GM18526 (cell line): ENCODE results near the gene MCRIP1.

Experiments used
- POLR2A ChIP-seq: IDR thresholded peaks from 3 replicates; pipeline ENCODE4 v1.6.1; 2011; ENCODE audit not compliant: insufficient read length; ENCODE audit errors: extremely low read depth

MCRIP1 gene

DNA sequence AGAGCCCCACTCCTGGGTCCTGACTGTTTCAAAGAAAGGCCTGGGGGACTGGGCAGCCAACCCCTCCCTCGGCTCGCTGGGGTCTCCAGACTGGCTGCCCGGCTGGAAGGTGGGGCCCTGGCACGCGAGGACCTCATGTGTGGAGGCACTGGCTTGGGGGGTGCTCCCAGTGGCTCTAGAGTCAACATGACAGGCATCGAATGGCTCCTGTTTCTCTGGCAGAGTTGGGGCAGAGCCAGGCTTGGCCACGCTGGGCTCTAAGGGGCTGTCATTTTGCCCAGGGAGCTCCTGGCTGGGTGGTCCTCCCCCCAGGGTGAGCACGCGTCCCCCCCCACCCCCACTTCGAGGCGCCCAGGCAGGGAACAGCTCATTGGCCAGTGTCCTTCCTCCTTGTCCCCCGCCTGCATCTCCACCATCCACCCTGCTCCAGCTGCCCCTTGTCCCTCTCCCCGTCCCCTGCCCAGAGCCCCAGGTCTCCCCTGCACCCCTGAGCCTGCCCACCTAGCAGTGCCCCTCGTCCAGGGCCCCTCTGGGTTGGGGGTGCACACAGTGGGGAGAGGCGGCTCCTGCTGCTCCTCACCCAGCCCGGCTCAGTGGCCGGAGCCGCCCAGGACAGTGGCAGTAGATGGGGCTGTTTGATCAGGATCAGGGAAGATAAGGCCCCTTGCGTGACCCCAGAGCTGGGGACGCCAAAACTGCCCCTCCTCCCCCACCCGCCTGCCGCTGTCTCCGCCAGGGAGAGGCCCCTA is 26.5 kb downstream of the MCRIP1 start:
- TF ChIP-seq POLR2A, result no peak

DNA sequence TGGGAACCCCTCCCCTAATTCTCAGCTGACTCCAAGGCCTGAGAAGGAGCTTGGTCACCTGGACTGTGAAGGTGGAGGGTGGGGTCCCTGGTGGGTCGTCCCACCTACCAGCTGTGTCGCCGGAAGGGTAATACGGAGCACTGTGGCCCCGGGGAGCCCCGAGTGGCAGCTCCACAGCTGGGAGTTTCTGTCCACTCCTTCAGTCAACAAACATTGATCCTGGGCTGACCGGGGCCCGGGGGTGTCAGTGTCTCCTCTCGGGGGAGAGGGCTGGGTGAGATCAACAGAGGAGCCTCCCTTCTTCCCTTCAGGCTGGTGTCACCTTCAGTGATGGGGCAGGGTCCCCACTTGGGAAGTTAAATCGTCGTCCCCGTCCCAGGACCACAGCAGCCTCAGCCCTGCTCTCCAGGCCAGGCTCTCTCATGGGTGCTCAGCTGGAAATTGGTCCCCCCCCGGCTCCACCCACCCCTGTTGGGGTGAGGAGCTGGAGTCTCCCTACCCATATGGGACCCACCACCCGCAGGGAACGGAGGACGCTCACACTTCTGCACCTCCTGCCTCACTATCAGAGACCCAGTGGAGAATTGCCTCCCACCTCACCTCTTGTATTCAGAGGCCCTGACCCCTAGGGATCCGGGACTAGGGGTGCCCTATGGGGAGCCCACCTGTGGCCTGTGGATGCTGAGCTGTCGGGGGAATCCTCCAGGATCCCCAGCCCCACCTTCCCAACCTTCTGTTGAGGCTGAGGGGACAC is 27.2 kb downstream of the MCRIP1 start:
- no peak for TF ChIP-seq POLR2A

DNA sequence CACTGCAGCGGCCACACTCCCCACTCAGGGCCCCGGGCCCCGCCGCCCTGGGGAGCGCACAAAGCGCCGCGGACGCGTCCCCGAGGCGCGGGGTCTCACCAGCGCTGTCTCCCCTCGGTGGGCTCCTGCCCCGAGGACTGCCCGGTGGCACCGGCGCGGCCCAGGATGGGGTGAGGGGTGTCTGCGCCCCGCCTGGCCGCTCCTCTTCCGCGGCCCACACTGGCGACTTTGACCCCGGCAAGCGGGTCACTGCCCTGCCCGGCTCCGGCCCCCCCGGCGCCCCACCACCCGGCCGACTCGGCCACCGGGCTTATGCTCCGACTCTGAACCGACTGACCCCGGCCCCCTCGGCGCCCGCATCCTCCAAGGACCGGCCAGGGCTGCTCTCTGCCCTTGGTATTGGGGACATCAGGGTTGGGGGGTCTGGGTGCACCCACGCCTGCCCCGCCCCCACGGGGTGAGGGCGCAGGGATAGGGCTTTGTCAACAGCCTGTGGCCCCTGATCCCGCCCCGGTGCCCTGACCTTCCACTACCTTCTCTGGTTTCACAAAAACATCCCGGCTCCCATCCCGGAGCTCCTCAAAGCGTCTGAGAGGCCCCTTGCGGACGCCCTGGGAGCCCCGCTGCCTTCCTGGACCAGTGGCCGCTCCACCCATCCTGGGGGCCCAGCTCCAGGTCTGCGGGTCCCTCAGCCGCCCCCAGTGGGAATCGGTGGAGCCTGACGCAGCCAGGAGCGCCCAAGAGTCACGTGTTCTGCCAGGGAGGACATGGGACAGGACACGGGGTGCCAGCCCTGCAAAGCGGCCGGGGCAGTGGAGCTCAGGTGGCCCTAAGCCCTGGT is 28.3 kb downstream of the MCRIP1 start:
- no peak for TF ChIP-seq POLR2A

DNA sequence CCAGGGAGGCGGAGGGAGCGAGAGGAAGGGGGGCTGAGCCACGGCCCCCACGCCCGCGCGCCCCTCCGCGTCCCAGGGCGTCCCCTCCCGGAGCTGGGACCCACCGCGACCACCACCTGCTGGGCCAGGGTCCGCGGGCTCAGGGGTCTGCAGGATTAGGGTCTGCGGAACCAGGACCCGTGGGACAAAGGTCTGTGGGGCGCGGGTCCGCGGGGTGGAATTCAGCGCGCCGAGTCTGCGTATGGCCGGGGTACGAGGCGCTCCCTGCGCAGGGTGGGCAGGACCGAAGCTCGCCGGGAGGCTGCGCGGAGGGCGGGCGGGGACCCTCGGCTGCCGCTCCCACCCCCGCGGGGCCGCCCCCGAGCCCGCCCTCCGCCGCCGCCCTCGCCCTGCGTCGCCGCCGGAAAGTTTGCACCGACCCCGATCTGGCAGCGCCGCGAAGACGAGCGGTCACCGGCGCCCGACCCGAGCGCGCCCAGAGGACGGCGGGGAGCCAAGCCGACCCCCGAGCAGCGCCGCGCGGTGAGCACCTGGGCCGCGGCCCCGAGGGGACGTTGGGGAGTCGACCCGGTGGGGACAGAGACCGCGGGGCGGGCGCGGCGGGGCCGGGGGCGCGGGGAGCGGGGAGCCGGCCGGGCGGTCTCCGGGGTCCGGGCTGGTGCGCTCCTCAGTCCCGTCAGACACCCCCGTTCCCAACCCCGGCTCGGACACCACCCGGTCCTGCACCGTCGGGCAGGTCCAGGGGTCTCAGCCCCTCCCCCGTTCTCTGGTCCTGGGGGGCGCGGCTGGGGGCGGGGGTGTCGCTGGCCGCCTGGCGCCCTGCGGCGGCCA is 29.1 kb downstream of the MCRIP1 start, which contains the start of gene GCGR:
TSS of gene GCGR (plus strand) at position 423 of the 831 bp plus-strand sequence. CDS start 4,869 bp downstream, outside the sequence.
- TF ChIP-seq POLR2A, result no peak

DNA sequence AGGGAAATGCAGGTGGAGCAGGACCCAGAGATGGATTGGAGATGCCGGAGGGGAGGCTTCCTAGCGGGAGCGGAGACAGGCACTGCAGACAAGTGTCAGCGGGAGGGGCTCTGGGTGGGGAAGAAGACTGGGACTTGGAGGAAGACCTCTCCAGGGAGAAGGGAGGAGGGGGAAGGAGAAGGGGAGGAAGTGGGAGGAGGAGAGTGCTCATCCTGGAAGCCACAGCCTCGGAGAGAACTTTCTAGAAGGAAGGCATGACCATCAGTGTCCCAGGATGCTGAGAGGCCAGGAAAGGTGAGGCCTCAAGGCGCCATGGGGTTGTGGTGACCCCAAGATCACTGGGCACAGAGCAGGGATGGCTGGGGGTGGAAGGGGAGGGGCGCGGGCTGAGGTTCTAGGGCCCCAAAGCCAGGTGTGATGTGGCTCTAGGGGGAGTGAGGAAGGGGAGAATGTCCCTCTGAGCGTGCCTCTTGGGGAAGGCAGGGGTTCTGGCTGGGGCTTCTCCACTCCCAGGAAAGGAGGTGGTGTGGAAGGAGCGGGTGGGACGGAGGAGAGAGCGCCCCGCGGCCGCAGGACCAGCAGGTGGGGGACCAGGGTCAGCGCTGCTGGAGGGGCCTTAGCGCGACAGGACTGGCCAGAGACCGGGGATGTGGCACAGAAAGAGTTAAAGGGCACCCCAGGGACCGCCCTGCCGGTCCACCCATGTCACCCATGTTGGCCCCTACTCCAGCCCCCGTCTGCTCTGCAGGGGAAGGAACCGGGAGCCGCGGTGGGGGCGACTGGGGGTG is 30.0 kb downstream of the MCRIP1 start:
- no peak for TF ChIP-seq POLR2A

DNA sequence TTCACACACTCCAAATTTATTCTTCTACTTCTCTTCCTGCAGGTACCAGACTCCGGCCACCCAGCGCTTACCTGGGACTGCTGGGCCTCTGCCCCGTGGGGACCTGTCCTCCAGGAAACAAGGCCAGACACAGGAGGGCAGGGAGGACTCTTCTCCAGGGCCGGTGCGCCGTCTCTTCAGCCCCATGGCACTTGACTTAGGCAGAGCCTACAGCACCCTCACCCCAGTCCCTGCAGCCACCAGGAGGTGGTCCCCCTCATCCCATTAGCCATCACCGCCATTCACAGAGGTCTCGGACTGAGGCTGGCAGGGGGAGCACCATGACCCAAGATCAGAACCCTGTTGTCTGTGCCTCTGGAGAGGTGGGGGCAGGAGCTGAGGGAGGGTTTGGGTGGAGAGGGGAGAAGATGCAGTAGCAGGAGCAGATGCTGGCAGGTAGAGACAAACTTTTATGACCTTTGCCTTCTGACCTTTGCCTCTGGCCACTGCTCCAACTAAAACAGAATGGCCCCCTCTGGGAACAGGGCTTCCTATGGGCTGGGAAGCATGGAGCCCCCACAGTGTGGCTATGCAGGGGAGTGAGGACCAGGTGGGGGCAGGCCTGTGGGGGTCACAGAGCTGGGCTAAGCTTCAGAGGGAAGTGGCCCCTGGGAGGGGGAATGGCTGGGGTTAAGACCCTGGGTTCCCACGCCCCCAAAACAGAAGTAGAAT is 30.9 kb downstream of the MCRIP1 start:
- TF ChIP-seq POLR2A, result no peak

DNA sequence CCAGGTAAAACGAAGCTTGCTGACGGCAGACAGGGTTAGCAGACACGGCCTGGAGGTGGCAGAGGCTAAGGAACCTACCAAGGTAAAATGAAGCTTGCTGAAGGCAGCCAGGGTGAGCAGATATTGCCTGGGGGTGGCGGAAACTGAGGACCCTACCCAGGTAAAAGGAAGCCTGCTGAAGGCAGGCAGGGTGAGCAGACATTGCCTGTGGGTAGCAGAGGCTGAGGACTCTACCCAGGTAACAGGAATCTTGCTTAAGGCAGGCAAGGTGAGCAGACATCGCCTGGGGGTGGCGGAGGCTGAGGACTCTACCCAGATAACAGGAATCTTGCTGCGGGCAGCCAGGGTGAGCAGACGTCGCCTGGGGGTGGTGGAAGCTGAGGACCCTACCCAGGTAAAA is 31.8 kb downstream of the MCRIP1 start:
- TF ChIP-seq POLR2A, result no peak

DNA sequence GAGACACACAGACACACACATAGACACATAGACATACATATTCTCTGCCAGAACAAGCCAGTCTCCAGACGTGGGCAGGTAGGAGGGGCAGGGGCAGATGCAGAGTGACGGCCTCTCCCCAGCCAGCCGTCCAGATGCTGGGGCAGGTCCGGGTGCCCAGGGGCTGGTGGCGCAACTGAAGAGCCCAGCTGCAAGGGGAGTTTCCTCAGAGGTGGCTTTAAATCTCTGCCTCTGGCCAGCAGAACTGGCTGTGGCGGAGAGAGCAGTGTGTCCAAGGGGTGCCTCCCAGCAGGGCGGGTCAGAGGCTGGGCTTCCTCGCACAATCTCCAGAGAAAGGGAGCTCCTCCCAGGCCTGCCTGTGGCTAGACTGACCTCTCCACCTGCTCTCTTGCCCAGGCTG is 38.6 kb downstream of the MCRIP1 start:
- no peak for TF ChIP-seq POLR2A

DNA sequence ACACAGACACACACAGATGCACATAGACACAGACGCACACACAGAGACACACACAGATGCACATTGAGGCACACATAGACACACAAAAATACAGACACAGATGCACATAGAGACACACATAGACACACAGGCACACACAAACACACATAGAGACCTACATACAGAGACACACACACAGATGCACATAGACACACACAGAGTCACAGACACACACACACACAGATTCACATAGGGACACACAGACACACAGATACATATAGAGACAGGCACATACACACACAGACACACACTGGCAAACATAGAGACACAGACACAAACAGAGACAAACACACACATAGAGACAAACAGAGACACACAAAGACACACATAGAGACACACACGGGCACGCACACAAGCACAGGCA is 39.0 kb downstream of the MCRIP1 start:
- no peak for TF ChIP-seq POLR2A

DNA sequence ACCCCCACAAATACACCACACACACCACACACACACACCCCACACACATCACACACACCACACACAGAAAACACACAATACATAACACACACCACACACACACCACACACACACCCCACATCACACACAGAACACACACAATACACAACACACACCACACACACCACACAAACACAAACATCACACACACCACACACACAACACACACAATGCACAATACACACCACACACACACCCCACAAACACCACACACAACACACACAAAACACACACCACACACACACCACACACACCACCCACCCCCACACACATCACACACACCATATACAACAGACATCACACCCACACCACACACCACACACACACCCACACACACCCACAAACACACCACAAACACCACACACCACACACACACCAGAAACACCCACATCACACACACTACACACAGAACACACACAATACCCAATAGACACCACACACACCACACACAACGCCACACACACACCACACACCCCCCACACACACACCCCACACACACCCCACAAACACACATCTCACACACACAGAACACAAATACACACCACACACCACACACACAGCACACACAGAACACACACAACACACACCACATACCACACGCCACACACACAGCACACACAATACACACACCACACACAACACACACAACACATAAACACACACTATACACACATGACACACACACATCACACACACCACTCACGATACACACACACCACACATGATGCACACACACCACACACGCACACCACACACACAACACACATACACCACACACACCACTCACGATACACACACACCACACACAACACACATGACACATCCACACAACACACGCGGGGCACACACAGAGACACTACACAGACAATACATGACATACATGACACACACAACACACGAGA is 40.1 kb downstream of the MCRIP1 start:
- TF ChIP-seq POLR2A, result no peak
